ENCODE data around the gene RBM20.
"Not testable (repeated sequence)": the region's sequence is repeated elsewhere in the genome, so short reads cannot be mapped to it uniquely, and the experiment has no call there.

RBM20 gene

DNA sequence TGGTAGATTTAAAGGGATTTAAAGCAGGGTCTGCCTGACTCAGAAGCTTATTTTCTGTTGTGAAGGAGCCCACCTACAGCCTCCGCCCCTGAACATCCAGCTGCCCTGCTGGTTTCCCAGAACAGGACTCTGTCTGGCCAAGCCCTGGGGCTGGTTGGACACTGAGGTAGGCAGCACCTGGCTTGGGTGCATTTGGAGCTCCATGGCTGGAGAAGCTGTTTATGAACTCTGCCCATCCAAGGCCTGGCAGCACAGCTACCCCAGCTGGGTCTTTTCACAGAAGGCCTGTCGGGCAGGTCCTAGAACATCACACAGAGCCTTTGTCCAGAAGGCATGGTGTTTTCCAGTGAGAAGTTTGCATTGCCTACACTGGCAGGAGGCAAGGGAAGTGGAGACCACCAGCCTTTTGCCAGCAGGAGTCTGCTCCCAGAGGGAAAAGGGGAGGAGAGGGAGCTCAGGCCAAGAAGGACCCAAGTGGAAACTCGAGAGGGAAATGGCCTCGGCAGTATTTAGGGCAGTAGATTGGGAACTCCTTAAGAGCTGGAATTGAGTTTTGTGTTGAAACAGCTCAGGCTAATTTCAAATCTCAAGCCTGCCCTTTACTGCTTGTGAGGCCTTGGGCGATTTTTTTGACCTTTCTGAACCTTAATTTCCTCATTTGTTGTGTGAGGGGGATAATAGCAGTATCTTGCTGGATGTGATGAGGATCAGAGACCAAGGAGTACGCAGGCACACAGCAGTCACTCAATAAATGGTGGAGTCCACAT is 215.3 kb downstream of the RBM20 start:
- no peak for DNase-seq

DNA sequence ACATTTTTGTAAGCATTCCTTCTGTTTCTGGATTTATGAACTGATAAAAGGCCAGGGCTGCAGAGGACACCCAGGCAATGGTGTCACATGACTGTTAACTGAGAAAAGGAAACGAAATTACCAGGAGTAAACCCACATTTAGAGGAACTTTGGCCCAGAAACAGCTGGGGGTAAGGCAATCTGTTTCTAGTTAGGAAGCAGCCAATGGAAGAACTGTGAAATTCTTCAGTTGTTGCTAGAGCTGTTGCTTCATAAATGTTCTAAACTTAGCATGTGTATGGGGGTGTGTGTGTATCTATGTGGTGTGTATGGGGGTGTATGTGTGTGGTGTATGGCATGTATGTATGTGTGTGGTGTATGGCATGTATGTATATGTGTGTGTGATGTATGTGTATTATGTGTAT is 215.8 kb downstream of the RBM20 start:
- no peak for DNase-seq

DNA sequence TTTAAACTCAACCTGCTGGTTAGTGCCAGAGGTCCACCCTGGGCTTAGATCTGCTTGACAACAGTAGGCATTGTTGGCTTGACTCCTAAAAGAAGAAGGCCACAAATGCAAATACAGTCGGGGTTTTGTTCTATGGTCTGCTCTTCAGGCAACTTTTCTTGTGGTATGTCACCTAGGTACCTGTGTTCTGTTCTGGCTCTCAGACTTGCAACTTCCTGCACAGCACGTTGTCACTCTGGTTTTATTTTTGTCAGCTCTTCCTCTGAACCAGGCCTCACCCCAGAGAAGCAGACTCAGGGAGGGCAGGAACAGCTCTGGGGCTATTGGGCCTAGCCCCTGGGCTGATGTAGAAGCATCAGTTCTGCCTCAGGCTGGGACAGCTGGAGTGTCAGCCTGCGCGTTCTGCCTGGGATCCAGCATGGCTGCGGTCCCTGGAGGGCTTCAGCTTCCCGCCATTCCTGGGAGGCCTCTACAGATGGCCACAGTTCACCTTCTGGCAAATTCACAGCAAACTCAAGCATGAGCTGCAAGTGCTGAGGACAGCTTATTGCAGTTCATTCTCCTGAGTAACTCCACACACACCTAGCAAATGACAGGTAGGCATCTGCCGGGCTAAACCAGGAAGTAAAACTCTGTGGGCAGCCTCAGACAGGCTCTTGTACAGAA is 216.6 kb downstream of the RBM20 start:
- DNase-seq = peak; percentile 79

DNA sequence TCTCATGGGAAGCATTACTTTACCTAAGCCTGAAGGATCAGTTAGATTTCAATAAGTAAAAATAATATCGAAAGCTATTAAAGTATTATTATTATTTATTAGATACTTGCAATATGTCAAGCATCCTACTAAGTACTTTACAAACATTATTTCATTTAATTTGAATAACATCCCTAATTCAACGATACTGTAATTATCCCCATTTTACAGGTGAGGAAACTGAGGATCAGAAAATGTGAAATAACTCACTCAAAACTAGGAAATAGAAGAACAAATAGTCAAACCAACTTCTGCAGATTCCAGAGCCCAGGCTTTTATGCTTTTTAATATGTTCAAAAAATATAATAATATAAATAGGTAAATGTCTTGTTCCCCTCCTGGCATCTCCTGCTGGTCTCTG is 217.3 kb downstream of the RBM20 start:
- DNase-seq = no peak

DNA sequence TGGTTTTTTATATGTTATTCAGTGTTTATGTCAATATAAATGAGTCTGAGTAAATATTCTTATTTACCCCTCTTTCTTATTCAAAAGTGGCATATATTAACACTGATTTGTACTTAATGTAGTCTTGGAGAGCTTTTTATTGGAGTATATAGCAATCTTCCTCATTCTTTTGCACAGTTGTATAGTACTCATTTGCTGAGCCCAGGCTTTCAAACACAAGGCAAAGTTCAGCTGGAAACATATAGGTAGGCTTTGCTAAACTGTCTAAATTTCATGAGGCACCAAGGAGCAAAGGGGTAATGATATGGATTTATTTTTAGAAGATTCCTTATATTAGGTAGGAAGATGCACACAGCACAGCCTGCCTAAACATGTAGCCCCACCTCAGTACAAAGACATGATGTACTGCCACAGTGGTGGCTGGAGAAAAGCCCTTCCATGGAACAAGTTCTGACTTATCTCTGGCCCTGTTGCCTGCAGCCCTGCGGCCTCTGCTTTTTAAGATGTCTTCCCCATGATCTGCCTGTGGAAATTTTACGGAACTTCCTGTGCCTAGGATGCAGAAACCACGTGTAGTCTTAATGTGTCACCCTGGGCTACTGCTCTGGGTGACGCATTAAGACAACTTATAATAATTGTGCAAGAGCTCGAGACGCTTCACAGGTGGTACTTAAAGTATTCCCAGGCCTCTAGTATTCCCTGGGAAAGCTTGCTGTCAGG is 218.0 kb downstream of the RBM20 start:
- no peak for DNase-seq

DNA sequence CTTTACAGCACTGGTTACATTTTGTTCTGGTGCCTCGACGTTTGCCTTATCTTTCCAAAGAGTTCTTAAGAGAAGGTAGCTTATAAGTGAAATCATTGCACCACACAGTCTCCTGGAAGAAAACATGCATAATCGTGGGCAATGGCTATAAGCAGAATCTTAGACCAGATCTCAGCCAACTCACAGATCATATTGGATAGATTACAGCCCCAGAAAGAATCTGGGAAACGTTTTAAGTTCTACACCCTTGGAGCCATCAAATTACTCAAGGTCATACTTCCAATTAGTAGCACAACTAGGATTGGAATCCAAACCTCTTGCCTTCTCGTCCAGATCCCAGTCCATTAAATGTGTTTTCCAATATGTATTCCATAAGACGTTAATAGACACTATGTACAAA is 218.8 kb downstream of the RBM20 start:
- DNase-seq = no peak

DNA sequence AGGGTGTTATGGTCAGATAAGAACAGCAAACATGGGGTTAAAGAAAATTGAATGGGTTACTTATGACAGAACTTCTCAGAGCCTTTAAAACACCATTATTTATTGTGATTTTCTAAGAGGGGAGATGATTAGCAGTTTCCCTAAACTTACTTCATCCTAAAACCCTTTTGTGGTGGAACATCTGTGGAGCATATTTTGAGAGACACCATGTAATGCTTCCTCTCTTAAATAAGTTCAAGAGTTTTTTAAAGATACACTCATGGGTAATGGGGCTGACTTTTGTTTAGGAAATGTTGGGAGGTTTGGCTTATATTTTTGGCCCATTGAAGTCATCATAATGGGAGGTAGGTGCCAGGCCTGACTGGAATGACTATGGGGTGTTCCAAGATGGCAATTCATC is 219.2 kb downstream of the RBM20 start:
- no peak for DNase-seq

DNA sequence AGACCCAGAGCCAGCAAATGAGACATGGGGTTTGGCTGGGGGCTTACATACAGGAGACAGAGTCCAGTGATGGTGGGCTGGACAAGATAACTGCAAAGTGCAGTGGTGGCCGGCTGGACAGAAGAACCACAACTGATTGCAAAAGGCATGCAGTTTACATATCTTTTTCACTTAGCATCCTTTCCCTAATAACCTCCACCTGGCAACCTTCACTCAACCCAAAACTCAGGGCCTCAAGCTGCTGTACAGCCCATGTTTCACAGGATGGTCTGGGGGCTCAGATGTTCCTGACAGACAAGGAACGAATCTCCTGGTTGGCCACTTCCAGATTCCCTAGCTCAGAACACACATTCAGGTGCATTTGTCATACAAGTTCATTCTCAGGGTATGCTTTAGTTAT is 219.8 kb downstream of the RBM20 start:
- no peak for DNase-seq

DNA sequence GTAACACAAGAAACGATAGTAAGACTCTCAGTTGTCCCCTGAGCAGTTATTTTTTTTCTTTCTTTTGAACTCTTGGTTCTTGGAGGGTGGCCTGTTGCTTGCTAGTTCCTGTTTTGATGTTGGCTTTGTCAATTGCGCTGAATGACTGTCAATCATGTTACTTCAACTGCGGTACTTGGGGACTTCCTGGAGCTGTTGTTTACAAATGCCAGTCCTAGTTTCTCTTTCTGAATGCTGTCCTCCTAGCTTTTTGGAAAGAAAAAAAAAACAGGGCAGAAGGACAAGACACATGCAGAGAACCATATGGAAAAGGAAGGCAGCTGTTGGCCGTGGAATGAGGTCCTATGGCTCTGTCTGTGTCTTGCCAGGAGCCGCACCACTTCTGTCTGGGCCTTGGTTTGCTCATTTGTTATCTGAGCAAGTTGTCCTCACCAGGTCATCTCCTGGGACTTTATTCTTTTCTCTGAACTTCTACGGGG is 220.6 kb downstream of the RBM20 start:
- DNase-seq = peak; percentile 91

DNA sequence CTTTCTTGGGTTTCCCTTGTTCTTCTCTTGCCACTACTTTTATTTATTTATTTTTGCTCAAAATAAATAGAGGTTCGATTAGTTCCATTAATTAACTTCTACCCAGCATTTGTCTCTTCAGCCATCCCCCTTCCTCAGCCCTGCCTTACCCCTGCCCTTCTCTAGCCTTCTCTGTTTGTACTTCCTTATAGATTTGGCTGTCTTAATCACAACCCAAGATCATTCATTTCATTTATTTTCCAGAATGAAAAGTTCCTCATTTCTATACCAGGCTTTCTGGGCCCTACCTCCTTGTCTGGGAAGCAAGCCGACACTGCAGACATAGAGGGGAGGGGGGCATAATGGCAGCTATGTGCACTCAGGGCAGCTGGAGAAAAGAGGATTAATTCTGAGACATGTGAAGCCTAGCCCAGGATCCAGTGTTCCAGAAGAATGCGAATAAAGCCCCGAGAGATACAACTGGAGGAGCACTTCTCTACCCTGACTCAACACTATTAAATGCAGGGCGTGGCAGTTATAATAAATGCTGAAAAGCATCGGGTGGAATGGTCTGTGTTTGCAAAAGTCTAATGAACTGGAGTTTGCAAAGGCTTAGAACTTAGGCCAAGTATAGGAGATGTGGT is 221.2 kb downstream of the RBM20 start:
- DNase-seq = no peak

DNA sequence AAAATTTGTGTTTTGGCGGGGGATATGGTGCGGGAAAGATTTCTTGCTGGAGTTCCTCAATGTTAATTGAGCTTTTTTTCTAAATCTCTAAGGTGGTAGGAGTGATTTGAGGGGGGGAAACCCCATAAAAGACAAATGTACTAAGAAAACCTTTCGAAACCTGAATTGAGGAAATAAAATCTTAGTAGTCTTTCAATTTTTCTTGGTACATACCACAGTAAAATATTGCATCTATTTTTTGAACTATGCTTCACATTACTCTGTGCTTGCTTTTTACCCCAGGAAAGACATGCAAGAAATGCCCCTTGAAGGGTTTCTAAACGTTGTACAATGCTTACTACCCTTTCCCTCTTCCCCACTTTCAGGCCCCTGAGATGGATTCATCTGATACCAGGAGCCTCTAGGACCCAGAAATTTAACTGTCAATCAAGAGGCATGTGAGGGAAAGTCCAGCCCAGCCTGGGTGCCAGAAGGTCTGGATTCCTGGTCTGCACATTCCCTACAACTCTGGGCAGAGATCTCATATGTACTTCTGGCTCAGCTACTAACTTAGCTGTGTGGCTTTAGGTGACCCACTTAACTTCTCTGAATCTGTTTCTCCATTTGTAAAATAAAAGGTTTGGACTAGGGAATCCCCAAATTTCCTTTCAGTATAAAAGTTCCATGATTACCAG is 221.8 kb downstream of the RBM20 start:
- DNase-seq = no peak

DNA sequence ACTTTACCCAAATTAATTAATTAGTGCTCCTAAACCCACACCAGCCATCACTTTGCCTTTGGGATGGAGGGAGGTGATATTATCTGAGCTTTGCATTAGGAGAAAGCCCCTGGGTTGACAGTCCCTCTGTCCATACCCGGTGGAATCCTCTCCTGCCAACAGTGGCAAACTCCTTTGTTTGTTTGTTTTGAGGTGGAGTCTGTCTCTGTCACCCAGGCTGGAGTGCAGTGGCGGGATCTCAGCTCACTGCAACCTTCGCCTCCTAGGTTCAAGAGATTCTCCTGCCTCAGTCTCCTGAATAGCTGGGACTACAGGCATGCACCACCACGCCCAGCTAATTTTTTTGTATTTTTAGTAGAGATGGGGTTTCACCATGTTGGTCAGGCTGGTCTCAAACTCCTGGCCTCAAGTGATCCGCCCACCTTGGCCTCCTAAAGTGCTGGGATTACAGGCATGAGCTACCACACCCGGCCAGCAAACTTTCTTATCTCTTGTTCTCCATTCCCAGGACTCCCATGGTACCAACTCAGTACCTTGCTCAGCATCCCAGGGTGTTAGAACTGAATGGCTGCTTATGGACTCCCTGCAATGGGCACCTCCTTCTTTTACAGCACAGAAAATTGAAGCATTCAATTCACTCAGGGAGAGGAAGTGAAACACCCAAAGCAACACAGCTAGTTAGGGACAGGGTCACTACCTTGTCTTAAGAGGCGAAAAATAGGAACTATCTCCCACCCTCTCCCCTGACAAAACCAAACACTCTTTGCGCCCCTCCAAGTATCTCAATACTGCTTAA is 223.1 kb downstream of the RBM20 start:
- not testable (repeated sequence) for DNase-seq

DNA sequence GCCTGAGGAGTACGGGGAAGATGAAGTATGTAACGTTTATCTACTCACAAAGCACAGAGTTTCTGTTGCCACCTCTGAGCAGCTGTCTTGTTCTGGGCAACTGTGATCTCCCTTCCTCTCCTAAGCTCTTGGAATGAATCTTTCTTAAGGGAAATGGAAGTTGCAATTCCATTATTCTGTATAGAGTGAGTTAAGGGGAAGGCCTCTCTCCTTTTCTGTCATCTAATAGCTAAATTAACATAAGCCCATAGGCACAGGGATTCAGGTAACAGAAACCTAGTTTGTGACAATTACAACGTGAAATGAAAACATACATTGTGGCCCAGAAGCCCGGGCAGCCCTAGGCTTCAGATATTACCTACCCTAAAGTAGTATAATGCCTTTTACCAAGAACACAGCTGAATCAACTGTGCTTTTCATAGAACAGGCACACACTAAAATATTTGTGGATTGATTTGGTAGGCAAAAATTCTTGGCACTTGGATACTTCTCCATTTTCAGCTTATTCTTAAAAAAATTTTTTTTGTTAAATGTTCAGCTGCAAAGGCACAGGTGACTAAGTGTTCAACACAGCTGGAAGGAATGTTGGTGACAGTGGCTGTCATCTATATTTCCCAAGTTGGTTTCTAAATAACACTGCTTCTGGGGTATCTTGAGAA is 223.8 kb downstream of the RBM20 start:
- no peak for DNase-seq

DNA sequence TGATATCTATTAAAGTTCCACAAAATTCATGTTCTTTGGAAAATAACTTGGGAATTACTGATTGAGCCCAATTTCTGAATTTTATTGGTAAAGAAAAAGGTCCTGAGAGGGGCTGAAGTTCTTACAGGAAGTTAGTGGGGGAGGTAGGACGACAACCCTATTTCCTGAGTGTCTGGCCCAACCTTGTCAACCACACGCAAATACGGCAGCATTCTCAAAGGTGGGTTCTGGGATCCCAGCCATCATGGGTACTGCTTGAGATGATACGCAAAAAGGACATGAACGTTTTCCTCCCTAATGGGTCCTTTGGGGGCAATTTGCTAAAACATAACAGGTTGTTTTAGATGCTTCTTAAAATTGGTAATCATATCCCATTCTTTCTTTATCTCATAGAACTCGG is 224.8 kb downstream of the RBM20 start:
- peak; percentile 76 for DNase-seq

DNA sequence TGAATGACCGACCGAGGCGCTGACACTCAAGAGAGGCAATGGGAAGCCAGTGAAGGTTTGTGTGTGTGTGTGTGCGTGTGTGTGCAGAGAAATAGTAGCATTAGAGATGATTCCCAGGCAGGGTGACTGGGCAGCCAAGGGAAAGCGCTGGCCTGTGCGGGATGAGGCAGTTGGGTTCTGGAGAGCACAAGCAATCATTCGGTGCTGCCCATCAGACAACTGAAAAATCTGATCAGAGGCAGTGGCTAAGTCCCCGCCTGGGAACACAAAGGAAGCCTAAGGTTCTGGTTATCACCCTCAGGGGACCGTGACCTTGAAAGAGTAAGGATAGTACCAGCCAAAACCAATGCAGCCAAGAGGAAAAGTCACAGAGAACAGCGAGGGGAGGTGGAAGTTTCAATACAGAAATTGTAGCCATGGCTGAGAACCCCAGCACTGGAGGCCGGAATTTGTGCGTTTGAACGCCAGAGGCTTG is 226.7 kb downstream of the RBM20 start:
- no peak for DNase-seq

DNA sequence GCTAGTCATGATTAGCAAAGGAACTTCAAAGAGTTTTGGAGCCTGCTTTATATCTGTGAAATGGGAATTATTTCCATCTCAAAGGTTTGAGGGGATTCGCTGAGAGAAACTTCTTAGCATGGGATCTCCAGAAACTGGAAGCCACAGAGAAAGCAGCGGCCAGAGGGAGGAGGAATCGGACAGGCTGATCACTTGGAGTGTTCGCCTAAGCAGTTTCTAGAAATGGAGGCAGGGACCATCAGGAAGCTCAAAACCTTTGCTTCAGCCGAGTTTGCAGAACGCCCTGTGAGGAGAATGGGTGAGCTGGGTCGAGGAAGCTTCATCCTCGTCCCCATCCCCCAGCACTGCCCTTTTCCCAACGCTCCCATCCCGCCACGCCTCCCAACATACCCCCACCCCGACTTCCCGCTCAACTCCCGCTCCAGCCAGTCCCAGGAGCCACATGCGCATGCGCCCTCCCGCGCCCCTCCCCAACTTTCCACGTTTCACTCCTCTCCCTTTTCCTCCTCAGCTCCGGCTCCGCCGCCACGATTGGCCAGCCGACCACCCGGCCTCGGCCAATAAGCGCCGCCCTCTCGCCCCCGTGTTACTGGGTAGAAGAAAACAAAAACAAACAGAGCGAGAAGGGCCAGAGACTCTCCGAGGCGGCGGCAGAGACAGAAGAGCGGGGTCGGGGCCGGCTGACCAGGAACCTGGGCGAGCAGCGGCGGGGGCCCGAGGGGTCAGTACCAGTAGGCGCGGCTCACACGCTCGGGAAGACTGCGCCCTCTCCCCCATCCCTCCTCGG is 227.4 kb downstream of the RBM20 start, which contains the start of gene PDCD4:
Gene PDCD4, plus strand, starts transcription at position 631 of the 787 bp plus-strand sequence. CDS start 4,100 bp downstream, outside the sequence.
- DNase-seq = peak; percentile 93

DNA sequence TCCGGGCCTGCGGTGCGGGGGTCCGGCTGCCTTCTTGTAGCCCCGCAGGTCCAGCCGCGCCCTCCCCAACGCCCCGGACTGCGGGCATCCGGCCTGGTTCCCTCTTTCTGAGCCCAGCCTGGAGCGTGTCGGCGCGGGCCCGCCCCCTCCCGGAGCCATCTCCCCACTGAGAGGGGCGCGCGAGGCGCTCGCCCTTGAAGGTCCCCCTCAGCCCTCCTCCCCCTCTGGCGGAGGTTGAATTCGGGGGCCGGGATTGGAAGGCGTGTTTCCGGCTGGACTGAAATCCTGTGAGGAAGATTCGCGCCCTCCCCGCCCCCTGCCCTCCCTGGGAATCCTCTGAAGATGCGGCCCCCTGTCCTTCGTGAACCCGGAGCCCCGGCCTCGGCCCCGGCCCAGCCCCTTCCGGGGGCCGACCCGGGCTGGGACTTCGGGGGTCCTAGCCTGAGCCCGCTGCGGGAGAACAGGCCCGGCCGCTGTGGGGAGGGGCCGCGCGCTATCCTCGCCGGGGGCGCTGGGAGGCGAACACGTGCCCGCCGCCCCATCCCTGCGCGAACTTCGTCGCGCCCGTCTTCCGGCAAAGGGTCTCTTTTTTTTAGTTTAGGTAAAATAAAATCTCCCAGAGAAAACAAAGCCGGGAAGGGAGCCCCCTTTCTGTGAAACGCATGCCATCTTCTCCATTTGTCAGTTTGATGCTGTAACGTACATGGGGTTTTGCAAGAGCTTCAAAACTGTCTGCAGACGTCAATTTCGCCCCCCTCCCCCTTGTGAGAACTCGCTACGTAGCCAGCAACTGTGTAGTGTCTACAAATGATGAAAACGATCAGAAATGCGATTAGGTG is 228.2 kb downstream of the RBM20 start:
- peak; percentile 93 for DNase-seq

DNA sequence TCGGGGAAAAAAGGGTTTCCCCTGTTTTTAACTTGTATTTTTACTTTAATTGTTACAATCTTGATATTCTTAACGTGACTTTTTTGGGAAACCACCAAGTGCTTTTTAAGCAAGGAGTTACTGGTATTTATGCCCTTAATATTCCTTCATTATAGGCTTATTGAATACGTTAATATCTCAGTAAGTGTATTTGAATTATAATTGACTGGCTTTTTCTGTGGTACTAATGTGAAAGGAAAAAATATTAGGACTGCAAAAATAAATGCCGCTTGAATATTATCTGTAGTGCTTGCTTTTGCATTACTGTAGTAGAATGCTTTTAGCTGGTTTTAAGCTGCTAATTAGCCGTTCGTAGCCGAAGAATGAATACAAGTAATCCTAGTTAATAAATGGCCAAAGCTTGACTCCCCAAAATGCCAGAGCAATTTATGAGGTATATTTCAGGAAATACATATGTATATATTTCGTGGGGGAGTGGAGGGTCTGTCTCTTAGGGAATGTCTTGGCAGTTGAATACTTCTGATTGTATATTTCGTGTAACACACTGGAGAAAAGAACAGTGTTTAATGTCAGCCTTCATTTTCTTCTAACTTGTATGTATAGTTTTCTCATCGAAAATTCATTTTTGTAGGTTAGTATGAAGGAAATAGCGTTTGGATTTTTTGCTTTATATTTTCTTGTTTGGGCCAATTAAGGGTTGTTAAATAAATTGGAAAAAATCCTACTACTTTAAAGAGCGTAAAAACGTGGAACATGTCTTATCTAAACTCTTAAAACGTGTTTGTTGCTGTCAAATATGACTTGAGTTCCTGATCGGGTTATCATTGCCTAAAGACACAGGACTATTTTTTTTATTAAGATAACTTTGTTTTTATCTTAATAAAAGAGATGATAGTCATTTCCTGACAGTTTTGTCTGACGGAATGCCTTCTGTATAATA is 229.1 kb downstream of the RBM20 start:
- DNase-seq = no peak

All from central memory CD4-positive, alpha-beta T cell (primary cell).